HL-60 (cell line): ENCODE results near the gene ABCA4.

Experiments used
- CTCF ChIP-seq: IDR thresholded peaks from one replicate; pipeline ENCODE4 v1.5.1; 2011; ENCODE audit warnings: low read length, control low read depth, inconsistent platforms; ENCODE audit not compliant: insufficient read depth
- TF ChIP-seq, protein P1 (sequence below): IDR thresholded peaks from 2 replicates; pipeline ENCODE4 v1.6.1; 2012; ENCODE audit warnings: low read depth; ENCODE audit not compliant: insufficient replicate concordance

DNA sequence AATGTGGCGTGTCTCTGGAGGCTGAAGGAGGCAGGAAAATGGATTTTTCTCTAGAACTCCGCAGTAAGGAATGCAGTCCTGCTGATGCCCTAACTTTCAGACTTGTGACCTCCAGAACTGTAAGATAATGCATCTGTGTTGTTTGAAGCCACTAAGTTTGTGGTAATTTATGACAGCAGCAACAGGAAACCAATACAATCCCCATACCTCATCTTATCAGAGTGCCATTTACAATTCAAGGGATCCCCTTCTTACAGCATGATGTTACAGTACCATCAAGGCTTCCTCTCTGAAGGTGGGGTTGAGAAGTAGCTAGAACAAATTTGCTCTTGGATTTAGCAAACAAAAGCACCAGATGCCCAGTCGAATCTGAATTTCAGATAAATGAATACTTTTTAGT, 21.6 kb downstream of the ABCA4 start:
- TF ChIP-seq CTCF: no peak
- TF ChIP-seq, protein P1, sequence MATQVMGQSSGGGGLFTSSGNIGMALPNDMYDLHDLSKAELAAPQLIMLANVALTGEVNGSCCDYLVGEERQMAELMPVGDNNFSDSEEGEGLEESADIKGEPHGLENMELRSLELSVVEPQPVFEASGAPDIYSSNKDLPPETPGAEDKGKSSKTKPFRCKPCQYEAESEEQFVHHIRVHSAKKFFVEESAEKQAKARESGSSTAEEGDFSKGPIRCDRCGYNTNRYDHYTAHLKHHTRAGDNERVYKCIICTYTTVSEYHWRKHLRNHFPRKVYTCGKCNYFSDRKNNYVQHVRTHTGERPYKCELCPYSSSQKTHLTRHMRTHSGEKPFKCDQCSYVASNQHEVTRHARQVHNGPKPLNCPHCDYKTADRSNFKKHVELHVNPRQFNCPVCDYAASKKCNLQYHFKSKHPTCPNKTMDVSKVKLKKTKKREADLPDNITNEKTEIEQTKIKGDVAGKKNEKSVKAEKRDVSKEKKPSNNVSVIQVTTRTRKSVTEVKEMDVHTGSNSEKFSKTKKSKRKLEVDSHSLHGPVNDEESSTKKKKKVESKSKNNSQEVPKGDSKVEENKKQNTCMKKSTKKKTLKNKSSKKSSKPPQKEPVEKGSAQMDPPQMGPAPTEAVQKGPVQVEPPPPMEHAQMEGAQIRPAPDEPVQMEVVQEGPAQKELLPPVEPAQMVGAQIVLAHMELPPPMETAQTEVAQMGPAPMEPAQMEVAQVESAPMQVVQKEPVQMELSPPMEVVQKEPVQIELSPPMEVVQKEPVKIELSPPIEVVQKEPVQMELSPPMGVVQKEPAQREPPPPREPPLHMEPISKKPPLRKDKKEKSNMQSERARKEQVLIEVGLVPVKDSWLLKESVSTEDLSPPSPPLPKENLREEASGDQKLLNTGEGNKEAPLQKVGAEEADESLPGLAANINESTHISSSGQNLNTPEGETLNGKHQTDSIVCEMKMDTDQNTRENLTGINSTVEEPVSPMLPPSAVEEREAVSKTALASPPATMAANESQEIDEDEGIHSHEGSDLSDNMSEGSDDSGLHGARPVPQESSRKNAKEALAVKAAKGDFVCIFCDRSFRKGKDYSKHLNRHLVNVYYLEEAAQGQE: no peak
